Left lobe of liver (tissue), 1 donor: Measurements from ENCODE around the gene OPRPN. TPM values are rescaled to one million over a fixed set of nuclear protein-coding genes. Genes with fewer than 3 reads are reported as not detected.

ENCODE experiments used
- total RNA-seq: library from RNA; stranded (reverse); gene quantifications from one replicate; pipeline ENCODE4 v1.2.1, GENCODE V29; 2021
- donor health status: DM: no; HTN: yes; CAD: no.

Gene OPRPN
- total RNA-seq, 1 donor from 2014 or later = 0.40 TPM

Other genes starting within 250 kb of the OPRPN start
- not detected for gene PRR27, start 243.7 kb upstream of the OPRPN start, total RNA-seq
- not detected for gene ODAM, start 202.2 kb upstream of the OPRPN start, total RNA-seq
- not detected for gene FDCSP, start 171.8 kb upstream of the OPRPN start, total RNA-seq
- not detected for gene CSN3, start 155.3 kb upstream of the OPRPN start, total RNA-seq
- gene CABS1, start 63.0 kb upstream of the OPRPN start, total RNA-seq = not detected
- gene SMR3A, start 37.2 kb upstream of the OPRPN start, total RNA-seq = not detected
- not detected for gene SMR3B, start 14.8 kb upstream of the OPRPN start, total RNA-seq
- gene MUC7, start 74.3 kb downstream of the OPRPN start, total RNA-seq = not detected
- gene AMTN, start 120.6 kb downstream of the OPRPN start, total RNA-seq = not detected
- not detected for gene AMBN, start 194.3 kb downstream of the OPRPN start, total RNA-seq
- 0.25 TPM for gene ENAM, start 230.8 kb downstream of the OPRPN start, total RNA-seq